A549 treated with CORT108297 at 1 μM for 4 hours (cell line): Measurements from ENCODE around the gene CTU2. TPM values are rescaled to one million over a fixed set of nuclear protein-coding genes. Genes with fewer than 3 reads are reported as not detected.

ENCODE experiments used
- total RNA-seq: library from RNA; stranded (reverse); fragments of 200-300 nt; extraction: Qiagen RNA extraction; gene quantifications from 5 replicates; pipeline ENCODE4 v1.2.3, GENCODE V29; 2022

CTU2 gene
- 24.3 to 36.6 TPM (median 33.9 TPM) in 5 replicates for total RNA-seq

DNA sequence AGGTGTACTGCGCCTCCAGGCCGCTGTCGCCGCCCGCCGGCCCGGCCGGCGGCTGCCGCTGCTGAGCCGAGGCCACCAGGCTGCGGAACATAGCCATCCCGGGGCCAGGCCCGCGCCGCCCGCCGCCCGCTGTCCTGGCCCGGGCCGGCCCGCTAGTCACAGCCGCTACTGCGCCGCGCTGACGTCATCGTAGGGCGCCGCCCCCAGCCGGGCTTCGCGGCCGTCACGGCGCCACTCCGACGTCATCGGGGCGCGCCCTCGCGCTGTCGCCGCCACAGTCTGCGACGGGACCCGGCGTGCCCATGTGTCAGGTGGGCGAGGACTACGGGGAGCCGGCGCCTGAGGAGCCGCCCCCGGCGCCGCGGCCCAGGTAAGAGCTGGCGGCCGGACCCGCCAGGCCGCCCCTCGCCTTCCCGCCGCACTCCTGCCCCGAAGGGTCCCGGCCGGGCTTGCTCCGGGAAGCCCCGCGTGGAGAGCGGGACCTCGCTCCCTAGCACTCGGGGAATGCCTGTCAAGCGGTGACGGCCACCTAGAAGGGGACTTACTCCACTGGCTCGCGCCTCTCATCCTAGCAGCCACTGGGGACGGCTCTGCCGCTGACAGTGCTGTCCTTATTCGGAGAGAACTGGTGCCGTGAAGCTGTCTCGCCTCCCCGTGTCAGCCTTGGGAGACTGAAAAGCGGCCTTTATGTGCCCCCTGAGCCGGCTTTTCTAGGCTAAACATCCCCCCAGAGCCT, at the start of gene CTU2, which contains the start of gene RNF166:
Gene CTU2, plus strand, starts transcription at position 275 of the 736 bp plus-strand sequence. Its CDS starts 28 bp downstream, at position 303.
Gene RNF166, minus strand, starts transcription at position 180 of the 736 bp plus-strand sequence. Its CDS starts 83 bp downstream, at position 97.

DNA sequence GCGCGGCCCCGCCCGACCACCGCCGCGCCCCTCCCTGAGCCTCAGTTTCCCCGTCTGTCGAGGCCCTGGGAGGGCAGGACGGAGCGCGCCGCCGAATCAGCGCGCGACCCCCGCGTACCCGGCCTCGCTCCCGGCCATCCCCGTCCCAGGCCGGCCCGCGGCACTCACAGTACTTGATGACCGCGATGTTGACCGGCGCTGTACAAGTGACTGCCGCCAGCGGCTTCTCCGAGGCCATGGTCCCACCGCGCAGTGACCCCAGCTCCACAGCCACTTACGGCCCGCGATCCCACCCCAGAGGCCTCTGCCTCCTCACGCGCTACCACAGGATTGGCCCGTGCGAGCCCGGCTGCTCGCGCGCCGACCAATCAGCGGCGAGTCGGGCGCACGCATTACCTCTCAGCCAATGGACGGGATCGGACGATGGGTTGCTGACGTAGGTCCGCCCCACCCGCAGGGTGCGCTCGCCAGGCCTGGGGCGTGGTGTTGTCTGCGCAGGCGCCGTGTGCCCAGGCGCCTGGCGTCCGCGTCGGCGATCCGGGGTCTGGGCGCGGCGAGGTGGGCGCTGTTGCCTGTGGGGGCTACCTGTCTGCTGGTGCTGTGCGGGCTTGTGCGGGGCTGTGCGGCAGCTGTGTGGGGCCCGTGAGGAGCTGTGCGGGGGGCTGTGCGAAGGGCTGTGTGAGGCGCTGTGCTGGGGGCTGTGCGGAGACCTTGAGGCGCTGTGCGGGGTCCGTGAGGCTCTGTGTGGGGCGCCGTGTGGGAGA, 43.3 kb upstream of the CTU2 start, which contains the start of gene MVD:
Gene MVD, minus strand, starts transcription at position 249 of the 764 bp plus-strand sequence. Its CDS starts 11 bp downstream, at position 238.

DNA sequence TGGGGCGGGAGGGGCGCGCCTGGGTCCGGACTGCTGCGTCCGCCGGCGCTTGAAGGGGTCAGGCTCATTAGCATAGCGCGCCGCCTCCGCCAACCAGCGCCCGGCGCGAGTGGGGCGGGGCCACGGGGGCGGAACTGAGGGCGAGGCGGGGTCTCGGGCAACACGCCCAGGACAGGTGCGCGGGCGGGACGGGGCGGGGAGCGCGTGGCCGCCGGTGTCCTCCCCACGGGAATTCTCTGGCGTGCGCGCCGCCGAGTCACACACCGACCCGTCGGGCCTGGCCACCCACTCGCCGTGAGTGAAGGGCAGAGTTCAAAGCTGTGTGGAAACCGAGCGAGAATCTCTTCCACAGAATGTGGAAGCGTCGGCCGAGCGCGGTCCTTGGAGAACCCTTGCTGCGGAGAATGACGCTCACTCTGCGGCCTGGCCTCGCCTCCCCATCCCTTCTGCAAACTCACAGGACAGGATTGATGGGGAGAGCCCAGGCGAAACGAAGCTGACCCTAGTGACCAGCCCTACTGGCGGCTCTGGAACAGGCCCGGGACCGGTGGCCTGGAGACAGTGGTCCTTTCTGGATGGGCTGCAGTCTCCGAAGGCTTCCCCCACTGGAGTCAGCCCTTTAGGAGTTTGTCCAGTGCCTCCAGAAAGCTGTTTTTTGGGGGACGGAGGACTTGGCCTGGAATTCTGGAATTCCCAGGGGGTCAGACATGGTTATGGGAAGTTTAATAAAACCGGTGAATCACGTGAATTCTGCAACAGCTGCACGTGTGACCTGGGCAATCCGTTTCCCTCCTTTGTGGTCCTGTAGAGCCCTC, 19.7 kb upstream of the CTU2 start, which contains the start of gene SNAI3:
Gene SNAI3, minus strand, starts transcription at position 69 of the 815 bp plus-strand sequence. CDS start 101 bp downstream, outside the sequence.

Other genes with a start within 250 kb of the CTU2 start
- gene ZC3H18, start 136.1 kb upstream of the CTU2 start, total RNA-seq, result 50.1 to 53.6 TPM (median 53.0 TPM) in 5 replicates
- gene IL17C, start 67.9 kb upstream of the CTU2 start, total RNA-seq, result not detected in 5 replicates
- gene CYBA, start 55.5 kb upstream of the CTU2 start, total RNA-seq, result 230 to 330 TPM (median 300 TPM) in 5 replicates
- gene MVD, start 43.4 kb upstream of the CTU2 start, total RNA-seq, result 20.3 to 24.6 TPM (median 23.8 TPM) in 5 replicates
- gene SNAI3, start 20.0 kb upstream of the CTU2 start, total RNA-seq, result 0.14 to 0.28 TPM (median 0.16 TPM) in 5 replicates
- 11.7 to 18.3 TPM (median 17.1 TPM) in 5 replicates for gene RNF166, start 95 bp upstream of the CTU2 start, total RNA-seq
- gene PIEZO1, start 78.7 kb downstream of the CTU2 start, total RNA-seq, result 100 to 156 TPM (median 149 TPM) in 5 replicates
- gene CDT1, start 97.3 kb downstream of the CTU2 start, total RNA-seq, result 28.0 to 36.0 TPM (median 34.9 TPM) in 5 replicates
- gene APRT, start 105.4 kb downstream of the CTU2 start, total RNA-seq, result 277 to 450 TPM (median 414 TPM) in 5 replicates
- 34.6 to 49.5 TPM (median 48.9 TPM) in 5 replicates for gene GALNS, start 150.4 kb downstream of the CTU2 start, total RNA-seq
- 99.3 to 128 TPM (median 107 TPM) in 5 replicates for gene TRAPPC2L, start 150.6 kb downstream of the CTU2 start, total RNA-seq
- gene PABPN1L, start 160.2 kb downstream of the CTU2 start, total RNA-seq, result not detected in 5 replicates